SK-N-SH (cell line): Measurements from ENCODE around the gene STARD3NL. TPM values are rescaled to one million over a fixed set of nuclear protein-coding genes. Genes with fewer than 3 reads are reported as not detected.

ENCODE experiments used
- CTCF ChIA-PET: fragments of 300-600, 350-600 bp; formaldehyde crosslinking; extraction: SDS; loops from one replicate; lab custom pipeline; 2021; lab: Yijun Ruan, JAX
- POLR2A ChIA-PET: fragments of 350-600 bp; sonication (Branson Sonifier 250); formaldehyde crosslinking; extraction: SDS; loops from one replicate; lab custom pipeline; 2020; ENCODE audit warnings: antibody characterized with exemption, inconsistent platforms; lab: Yijun Ruan, JAX
- DNase-seq: peaks from one replicate; pipeline ENCODE4 v3.0.0; 2012
- H2AFZ ChIP-seq: fragments of 200-600 bp; sonication (generic); 2 replicates; pipeline ENCODE4 v1.8.1; 2016; ENCODE audit warnings: antibody characterized with exemption, mild to moderate bottlenecking, low read depth
- H3F3A ChIP-seq: fragments of 200-600 bp; sonication (generic); replicated peaks from 2 replicates; pipeline ENCODE3; 2016; ENCODE audit warnings: antibody characterized with exemption, mild to moderate bottlenecking; ENCODE audit not compliant: insufficient read depth
- H3K27ac ChIP-seq, 2 experiments: fragments of 200-500 bp in 1 of 2; fragments of 200-600 bp in 1 of 2; sonication (Bioruptor generic) in 1 of 2; sonication (generic), shearing (Covaris generic) in 1 of 2; 2 replicates each; pipeline versions ENCODE4 v1.5.1 to v1.6.1; 2014 to 2016; ENCODE audit warnings: low read depth in 2 of 2, inconsistent platforms in 1 of 2, low read length in 1 of 2, mild to moderate bottlenecking in 1 of 2, mixed read lengths in 1 of 2
- H3K27me3 ChIP-seq: fragments of 200-600 bp; sonication (generic), shearing (Covaris generic); 2 replicates; pipeline ENCODE4 v1.6.1; 2016; ENCODE audit warnings: mixed run types; ENCODE audit not compliant: insufficient read depth
- H3K36me3 ChIP-seq, 2 experiments: fragments of 200-500 bp in 1 of 2; fragments of 200-600 bp in 1 of 2; sonication (Bioruptor generic) in 1 of 2; sonication (generic) in 1 of 2; replicated peaks in 1 of 2; 2 replicates each; pipeline versions ENCODE3 to v1.5.1; 2014 to 2016; ENCODE audit warnings: low read length in 1 of 2, mild to moderate bottlenecking in 1 of 2; ENCODE audit not compliant: insufficient read depth in 2 of 2, control insufficient read depth in 1 of 2
- H3K4me1 ChIP-seq, 2 experiments: fragments of 200-500 bp in 1 of 2; fragments of 200-600 bp in 1 of 2; sonication (Bioruptor generic) in 1 of 2; sonication (generic), shearing (Covaris generic) in 1 of 2; 2 replicates each; pipeline versions ENCODE4 v1.5.1 to v1.6.1; 2014 to 2016; ENCODE audit warnings: low read depth in 1 of 2, low read length in 1 of 2, mixed run types in 1 of 2; ENCODE audit not compliant: insufficient read depth in 2 of 2, control insufficient read depth in 1 of 2
- H3K4me2 ChIP-seq: fragments of 200-600 bp; sonication (generic), shearing (Covaris generic); 2 replicates; pipeline ENCODE4 v1.6.1; 2017; ENCODE audit warnings: mixed run types
- H3K4me3 ChIP-seq, 2 experiments: fragments of 200-500 bp in 1 of 2; fragments of 200-600 bp in 1 of 2; sonication (Bioruptor generic) in 1 of 2; sonication (generic), shearing (Covaris generic) in 1 of 2; 2 replicates each; pipeline versions ENCODE4 v1.5.1 to v1.8.1; 2014 to 2016; ENCODE audit warnings: low read depth in 2 of 2, inconsistent platforms in 1 of 2, low read length in 1 of 2, mild to moderate bottlenecking in 1 of 2, mixed read lengths in 1 of 2, moderate library complexity in 1 of 2
- H3K79me2 ChIP-seq: fragments of 200-600 bp; sonication (generic); 2 replicates; pipeline ENCODE4 v1.8.1; 2017; ENCODE audit warnings: mild to moderate bottlenecking; ENCODE audit not compliant: insufficient read depth
- H3K9ac ChIP-seq: fragments of 200-600 bp; sonication (generic); 2 replicates; pipeline ENCODE4 v1.6.1; 2017; ENCODE audit warnings: mixed run types
- H3K9me2 ChIP-seq: fragments of 200-600 bp; sonication (generic); 2 replicates; pipeline ENCODE4 v1.6.1; 2017; ENCODE audit warnings: mixed run types
- H3K9me3 ChIP-seq: fragments of 200-600 bp; sonication (generic); 2 replicates; pipeline ENCODE4 v1.6.1; 2017; ENCODE audit warnings: mixed run types, mild to moderate bottlenecking, moderate library complexity
- H4K20me1 ChIP-seq: fragments of 200-600 bp; sonication (generic); 2 replicates; pipeline ENCODE4 v1.6.1; 2017; ENCODE audit warnings: mild to moderate bottlenecking, mixed run types; ENCODE audit not compliant: insufficient read depth
- ELF1 ChIP-seq: IDR thresholded peaks from 2 replicates; pipeline ENCODE4 v1.4.0; 2012
- FOXJ3 ChIP-seq: sonication (generic); formaldehyde crosslinking; IDR thresholded peaks from 2 replicates; pipeline ENCODE4 v1.5.1; 2020; ENCODE audit warnings: mild to moderate bottlenecking, missing genetic modification reagents
- FOXM1 ChIP-seq: IDR thresholded peaks from 2 replicates; pipeline ENCODE4 v1.4.0; 2012; ENCODE audit warnings: low read depth, mild to moderate bottlenecking
- GATA2 ChIP-seq: sonication (generic); formaldehyde crosslinking; IDR thresholded peaks from 2 replicates; pipeline ENCODE4 v1.5.0; 2020; ENCODE audit warnings: mild to moderate bottlenecking, missing genetic modification reagents
- JUND ChIP-seq: IDR thresholded peaks from 2 replicates; pipeline ENCODE4 v1.4.0; 2012
- MEF2A ChIP-seq: IDR thresholded peaks from 2 replicates; pipeline ENCODE4 v1.4.0; 2012; ENCODE audit warnings: low read depth, borderline replicate concordance
- MXI1 ChIP-seq: IDR thresholded peaks from 2 replicates; pipeline ENCODE4 v1.6.1; 2012; ENCODE audit warnings: mild to moderate bottlenecking, low read depth, low read length, improper control_type of control experiment
- POLR2AphosphoS5 ChIP-seq: IDR thresholded peaks from 2 replicates; pipeline ENCODE4 v1.6.1; 2012; ENCODE audit warnings: low read depth, low read length
- RAD21 ChIP-seq: IDR thresholded peaks from 2 replicates; pipeline ENCODE4 v1.6.1; 2012; ENCODE audit warnings: mild to moderate bottlenecking, low read length
- RCOR1 ChIP-seq: fragments of 150-350 bp; IDR thresholded peaks from 2 replicates; pipeline ENCODE4 v1.6.1; 2017; ENCODE audit warnings: antibody characterized with exemption, low read length
- RFX5 ChIP-seq: IDR thresholded peaks from 2 replicates; pipeline ENCODE4 v1.6.1; 2012; ENCODE audit warnings: mild to moderate bottlenecking, improper control_type of control experiment, low read length
- RXRA ChIP-seq: IDR thresholded peaks from 2 replicates; pipeline ENCODE4 v1.4.0; 2012; ENCODE audit warnings: low read depth, mild to moderate bottlenecking, borderline replicate concordance
- SIN3A ChIP-seq: IDR thresholded peaks from 2 replicates; pipeline ENCODE4 v1.6.1; 2012; ENCODE audit warnings: low read depth, mild to moderate bottlenecking, low read length, moderate library complexity, borderline replicate concordance
- SMC3 ChIP-seq: IDR thresholded peaks from 2 replicates; pipeline ENCODE4 v1.6.1; 2012; ENCODE audit warnings: low read depth, low read length, improper control_type of control experiment
- TCF12 ChIP-seq: IDR thresholded peaks from 2 replicates; pipeline ENCODE4 v1.4.0; 2012
- USF1 ChIP-seq: IDR thresholded peaks from 2 replicates; pipeline ENCODE4 v1.4.0; 2012; ENCODE audit warnings: low read depth, borderline replicate concordance
- YY1 ChIP-seq: IDR thresholded peaks from 2 replicates; pipeline ENCODE4 v1.4.0; 2012; ENCODE audit warnings: low read depth, mild to moderate bottlenecking
- WGBS: methylation state at CpG from one replicate; pipeline ENCODE4 v1.1.6; 2017; ENCODE audit warnings: low lambda C conversion rate; 5-methylcytosine and 5-hydroxymethylcytosine counted together
- polyA plus RNA-seq, 3 experiments: library from polyadenylated mRNA; depleted of rRNA; stranded (reverse); fragments of >200 nt; gene quantifications; 2 replicates each; pipeline ENCODE4 v1.2.3, GENCODE V29; 2012
- TF ChIP-seq, protein P1 (sequence below): fragments of 150-350 bp; IDR thresholded peaks from 2 replicates; pipeline ENCODE4 v1.6.1; 2017; ENCODE audit warnings: antibody characterized with exemption, low read length, low read depth, borderline replicate concordance
- TF ChIP-seq, protein P2 (sequence below): fragments of 200-600 bp; sonication (generic); IDR thresholded peaks from 2 replicates; pipeline ENCODE4 v1.6.1; 2017; ENCODE audit warnings: antibody characterized with exemption, mild to moderate bottlenecking, moderate library complexity
- TF ChIP-seq, protein P3 (sequence below): fragments of 150-350 bp; IDR thresholded peaks from 2 replicates; pipeline ENCODE4 v1.6.1; 2016; ENCODE audit warnings: mild to moderate bottlenecking, low read depth, low read length

STARD3NL gene
- polyA plus RNA-seq, 1 of the 3 experiments (the other 2 are of a cell fraction) = 46.3 TPM

DNA sequence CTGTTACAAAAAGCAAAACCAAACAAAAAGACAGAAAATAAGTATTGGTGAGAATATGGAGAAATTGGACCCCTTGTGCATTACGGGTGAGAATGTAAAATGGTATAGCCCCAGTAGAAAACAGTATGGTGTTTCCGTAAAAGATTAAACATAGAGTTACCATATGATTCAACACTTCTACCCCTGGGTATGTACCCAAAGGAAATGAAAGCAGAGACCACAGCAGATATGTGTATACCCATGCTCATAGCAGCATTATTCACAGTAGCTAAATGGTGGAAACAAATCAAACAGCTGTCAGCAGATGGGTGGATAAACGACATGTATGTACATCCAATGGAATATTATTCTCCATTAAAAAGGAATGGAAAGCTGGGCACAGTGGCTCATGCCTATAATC, 42.4 kb downstream of the STARD3NL start:
- Histone ChIP-seq H3K27me3 (no peaks in the 10 kb centered on the region), H3K9me2 (no peaks in the 10 kb centered on the region), H3K27ac (no peak overlapping the region), H3K4me2 (no peak overlapping the region), H3K9me3 (no peaks in the 10 kb centered on the region), H3F3A (no peaks in the 10 kb centered on the region), H3K4me1 (peaks cover 2% of the 10 kb centered on the region in 2 experiments; a peak in 2 of 4 replicates), H3K36me3 (peaks cover 73 to 77% of the 10 kb centered on the region in 2 experiments), H2AFZ (no peak overlapping the region), H3K9ac (no peak overlapping the region), H3K4me3 (no peak overlapping the region), H3K79me2 (no peaks in the 10 kb centered on the region), H4K20me1 (no peaks in the 10 kb centered on the region)
- TF ChIP-seq FOXJ3 (CRISPR knock-in tag) (no peak), MEF2A (no peak), RFX5 (no peak), TCF12 (no peak), GATA2 (CRISPR knock-in tag) (no peak), SMC3 (no peak), JUND (no peak), YY1 (no peak), FOXM1 (no peak), USF1 (no peak), RCOR1 (no peak), SIN3A (no peak), POLR2AphosphoS5 (no peak), RAD21 (no peak), ELF1 (no peak), RXRA (no peak), MXI1 (no peak)
- TF ChIP-seq, protein P1, sequence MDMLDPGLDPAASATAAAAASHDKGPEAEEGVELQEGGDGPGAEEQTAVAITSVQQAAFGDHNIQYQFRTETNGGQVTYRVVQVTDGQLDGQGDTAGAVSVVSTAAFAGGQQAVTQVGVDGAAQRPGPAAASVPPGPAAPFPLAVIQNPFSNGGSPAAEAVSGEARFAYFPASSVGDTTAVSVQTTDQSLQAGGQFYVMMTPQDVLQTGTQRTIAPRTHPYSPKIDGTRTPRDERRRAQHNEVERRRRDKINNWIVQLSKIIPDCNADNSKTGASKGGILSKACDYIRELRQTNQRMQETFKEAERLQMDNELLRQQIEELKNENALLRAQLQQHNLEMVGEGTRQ = no peak
- TF ChIP-seq, protein P2, sequence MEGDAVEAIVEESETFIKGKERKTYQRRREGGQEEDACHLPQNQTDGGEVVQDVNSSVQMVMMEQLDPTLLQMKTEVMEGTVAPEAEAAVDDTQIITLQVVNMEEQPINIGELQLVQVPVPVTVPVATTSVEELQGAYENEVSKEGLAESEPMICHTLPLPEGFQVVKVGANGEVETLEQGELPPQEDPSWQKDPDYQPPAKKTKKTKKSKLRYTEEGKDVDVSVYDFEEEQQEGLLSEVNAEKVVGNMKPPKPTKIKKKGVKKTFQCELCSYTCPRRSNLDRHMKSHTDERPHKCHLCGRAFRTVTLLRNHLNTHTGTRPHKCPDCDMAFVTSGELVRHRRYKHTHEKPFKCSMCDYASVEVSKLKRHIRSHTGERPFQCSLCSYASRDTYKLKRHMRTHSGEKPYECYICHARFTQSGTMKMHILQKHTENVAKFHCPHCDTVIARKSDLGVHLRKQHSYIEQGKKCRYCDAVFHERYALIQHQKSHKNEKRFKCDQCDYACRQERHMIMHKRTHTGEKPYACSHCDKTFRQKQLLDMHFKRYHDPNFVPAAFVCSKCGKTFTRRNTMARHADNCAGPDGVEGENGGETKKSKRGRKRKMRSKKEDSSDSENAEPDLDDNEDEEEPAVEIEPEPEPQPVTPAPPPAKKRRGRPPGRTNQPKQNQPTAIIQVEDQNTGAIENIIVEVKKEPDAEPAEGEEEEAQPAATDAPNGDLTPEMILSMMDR = no peak
- TF ChIP-seq, protein P3, sequence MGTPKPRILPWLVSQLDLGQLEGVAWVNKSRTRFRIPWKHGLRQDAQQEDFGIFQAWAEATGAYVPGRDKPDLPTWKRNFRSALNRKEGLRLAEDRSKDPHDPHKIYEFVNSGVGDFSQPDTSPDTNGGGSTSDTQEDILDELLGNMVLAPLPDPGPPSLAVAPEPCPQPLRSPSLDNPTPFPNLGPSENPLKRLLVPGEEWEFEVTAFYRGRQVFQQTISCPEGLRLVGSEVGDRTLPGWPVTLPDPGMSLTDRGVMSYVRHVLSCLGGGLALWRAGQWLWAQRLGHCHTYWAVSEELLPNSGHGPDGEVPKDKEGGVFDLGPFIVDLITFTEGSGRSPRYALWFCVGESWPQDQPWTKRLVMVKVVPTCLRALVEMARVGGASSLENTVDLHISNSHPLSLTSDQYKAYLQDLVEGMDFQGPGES = no peak
- WGBS = 77% methylated on average over 3 of the region's 3 CpGs
- ChIA-PET POLR2A (no interaction called here), CTCF (interaction anchor here (0.6 to 10.3 kb wide), 14 partner anchors 9 to 319 kb away, joined by 3 to 174 read pairs (median 9); partner anchors contain the start of genes EPDR1, SFRP4 and STARD3NL)
- DNase-seq = no peak
